ENCODE data around the gene LDLRAD2.

The LDLRAD2 gene

GRCh38 chr1:21834094-21834493, 22.0 kb downstream of the LDLRAD2 start:
- no peak for DNase-seq (ENCODE audit: low read depth)
- TF ChIP-seq CTCF (IDR thresholded peaks at IDR 0.05; ENCODE audit: low read length, missing control alignments) = no peak
- H3K4me3 ChIP-seq (replicated peaks; ENCODE audit: low read depth, low read length) = no peak overlapping the region

DNA sequence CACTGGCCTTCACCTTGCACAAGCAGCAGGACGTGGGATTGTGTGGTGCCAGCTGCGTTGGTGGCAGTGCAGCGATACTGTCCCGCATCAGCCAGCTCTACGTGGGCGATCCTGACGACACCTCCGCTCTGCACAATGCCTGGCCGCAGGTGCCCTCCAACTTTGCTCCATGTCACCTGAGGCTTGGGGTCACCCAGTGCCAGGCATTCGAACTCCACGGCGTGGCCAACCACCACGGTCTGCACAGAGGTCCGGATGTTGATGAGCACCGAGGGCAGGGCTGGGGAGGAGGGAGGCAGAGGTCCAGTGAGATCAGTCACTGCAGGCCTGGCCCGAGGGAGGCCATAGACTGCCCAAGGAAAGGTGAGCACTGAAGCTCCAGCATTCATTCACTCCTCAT, 22.6 kb downstream of the LDLRAD2 start:
- no peak overlapping the region for H3K4me3 ChIP-seq (replicated peaks; ENCODE audit: low read depth, low read length)
- TF ChIP-seq CTCF (IDR thresholded peaks at IDR 0.05; ENCODE audit: low read length, missing control alignments) = no peak
- DNase-seq (ENCODE audit: low read depth) = no peak

DNA sequence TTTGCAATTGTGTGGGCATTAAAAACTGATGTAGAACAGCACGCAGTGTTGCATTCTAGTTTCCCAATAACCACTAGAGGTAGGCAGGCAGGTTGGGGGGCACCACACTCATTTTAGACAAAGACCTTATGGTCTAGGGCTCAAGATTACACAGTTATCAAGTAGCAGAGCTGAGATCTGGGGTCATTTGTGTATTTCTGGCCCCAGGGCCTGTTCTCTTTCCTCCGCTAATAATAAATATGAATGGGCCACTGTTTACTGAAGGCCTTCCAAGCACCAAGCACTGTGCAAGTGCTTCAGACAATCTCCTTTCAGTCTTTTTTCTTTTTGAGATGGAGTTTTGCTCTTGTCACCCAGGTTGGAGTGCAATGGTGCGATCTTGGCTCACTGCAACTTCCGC, 23.9 kb downstream of the LDLRAD2 start:
- no peak for DNase-seq (ENCODE audit: low read depth)
- H3K4me3 ChIP-seq (replicated peaks; ENCODE audit: low read depth, low read length) = no peak overlapping the region
- TF ChIP-seq CTCF (IDR thresholded peaks at IDR 0.05; ENCODE audit: low read length, missing control alignments) = no peak

DNA sequence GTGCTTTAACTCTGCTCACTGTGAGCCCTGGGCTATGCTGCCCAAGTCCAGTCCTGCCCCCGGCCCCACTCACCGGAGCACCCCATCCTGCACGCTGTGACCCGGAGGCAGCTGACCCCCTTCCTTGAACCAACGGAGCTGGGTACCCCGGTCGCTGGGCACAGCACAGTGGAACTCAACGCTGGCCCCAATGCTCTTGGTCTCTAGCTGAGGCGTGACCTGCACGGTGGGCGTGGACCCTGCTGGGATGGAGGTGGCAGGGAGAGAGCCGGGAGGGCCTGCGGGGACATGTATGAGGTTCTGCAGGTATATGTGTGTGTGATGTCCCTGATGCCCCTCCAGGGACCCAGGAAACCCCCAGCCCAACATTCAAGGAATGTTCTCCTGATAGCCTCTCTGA, 24.7 kb downstream of the LDLRAD2 start:
- no peak for DNase-seq (ENCODE audit: low read depth)
- H3K4me3 ChIP-seq (replicated peaks; ENCODE audit: low read depth, low read length) = no peak overlapping the region
- no peak for TF ChIP-seq CTCF (IDR thresholded peaks at IDR 0.05; ENCODE audit: low read length, missing control alignments)

DNA sequence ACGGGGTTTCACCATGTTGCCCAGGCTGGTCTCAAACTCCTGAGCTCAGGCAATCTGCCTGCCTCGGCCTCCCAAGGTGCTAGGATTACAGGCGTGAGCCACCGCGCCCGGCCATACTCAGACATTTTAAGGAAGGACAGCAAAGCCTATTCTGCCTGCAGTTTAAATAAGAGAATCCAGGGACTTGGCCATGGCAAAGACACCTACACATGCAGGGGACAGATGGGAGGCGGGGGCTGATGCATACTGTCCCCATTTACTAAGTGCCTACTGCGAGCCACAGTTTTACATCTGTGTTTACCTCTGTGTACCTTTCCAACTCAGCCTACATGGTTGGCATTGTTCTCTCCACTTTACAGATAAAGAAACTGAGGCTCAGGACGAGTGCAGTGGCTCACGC, 25.4 kb downstream of the LDLRAD2 start:
- no peak for DNase-seq (ENCODE audit: low read depth)
- TF ChIP-seq CTCF (IDR thresholded peaks at IDR 0.05; ENCODE audit: low read length, missing control alignments) = no peak
- H3K4me3 ChIP-seq (replicated peaks; ENCODE audit: low read depth, low read length) = no peak overlapping the region

- no peak for TF ChIP-seq CTCF (IDR thresholded peaks at IDR 0.05; ENCODE audit: low read length, missing control alignments)
- H3K4me3 ChIP-seq (replicated peaks; ENCODE audit: low read depth, low read length) = no peak overlapping the region
- DNase-seq (ENCODE audit: low read depth) = no peak
Measured at GRCh38 chr1:21838359-21839157, 26.5 kb downstream of the LDLRAD2 start.
